ENCODE measurements around the gene HSD11B2.

The HSD11B2 gene

DNA sequence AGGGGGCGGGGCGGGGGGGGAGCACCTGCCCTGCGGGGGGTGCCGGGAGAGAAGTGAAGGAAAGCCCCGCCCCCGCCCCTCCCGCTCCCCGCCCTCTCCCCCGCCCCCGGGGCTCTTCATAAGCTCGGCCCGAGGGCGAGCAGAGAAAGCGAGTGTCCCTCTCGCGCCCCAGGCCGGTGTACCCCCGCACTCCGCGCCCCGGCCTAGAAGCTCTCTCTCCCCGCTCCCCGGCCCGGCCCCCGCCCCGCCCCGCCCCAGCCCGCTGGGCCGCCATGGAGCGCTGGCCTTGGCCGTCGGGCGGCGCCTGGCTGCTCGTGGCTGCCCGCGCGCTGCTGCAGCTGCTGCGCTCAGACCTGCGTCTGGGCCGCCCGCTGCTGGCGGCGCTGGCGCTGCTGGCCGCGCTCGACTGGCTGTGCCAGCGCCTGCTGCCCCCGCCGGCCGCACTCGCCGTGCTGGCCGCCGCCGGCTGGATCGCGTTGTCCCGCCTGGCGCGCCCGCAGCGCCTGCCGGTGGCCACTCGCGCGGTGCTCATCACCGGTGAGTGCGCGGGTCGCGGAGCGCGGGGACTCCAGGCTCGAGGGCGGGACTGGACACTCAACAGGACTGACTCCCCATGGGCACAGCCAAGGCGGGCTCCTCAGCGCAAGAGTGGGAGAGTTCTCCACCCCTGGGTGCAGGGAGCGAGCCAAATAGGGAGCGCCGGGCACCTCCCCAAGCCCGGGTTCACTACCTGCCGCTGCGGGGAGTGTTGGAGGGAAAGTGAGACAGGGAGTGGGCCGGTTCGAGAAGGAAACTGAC lies at the start of gene HSD11B2:
Gene HSD11B2, plus strand, starts transcription at position 145 of the 798 bp plus-strand sequence. Its CDS starts 128 bp downstream, at position 273.
- Histone ChIP-seq H3K4me3 (ENCODE audit: low read depth in 1 of 2, low read length in 2 of 2) (peak within 1 kb of the TSS; percentile 49 to 63), H3K9me3 (ENCODE audit: control insufficient read depth in 1 of 2, low read length in 2 of 2) (no peaks in the 10 kb centered on the region), H3K4me1 (ENCODE audit: control insufficient read depth in 1 of 2, insufficient read depth in 2 of 2, low read length in 2 of 2) (peaks cover 0 to 21% of the 10 kb centered on the region in 2 donors), H3K27ac (ENCODE audit: low read length) (peak within 1 kb of the TSS; percentile 74), H3K27me3 (ENCODE audit: low read depth, low read length) (no peaks in the 10 kb centered on the region), H3K36me3 (ENCODE audit: control insufficient read depth in 1 of 2, insufficient read depth in 2 of 2, low read length in 2 of 2) (no peaks in the 10 kb centered on the region)

DNA sequence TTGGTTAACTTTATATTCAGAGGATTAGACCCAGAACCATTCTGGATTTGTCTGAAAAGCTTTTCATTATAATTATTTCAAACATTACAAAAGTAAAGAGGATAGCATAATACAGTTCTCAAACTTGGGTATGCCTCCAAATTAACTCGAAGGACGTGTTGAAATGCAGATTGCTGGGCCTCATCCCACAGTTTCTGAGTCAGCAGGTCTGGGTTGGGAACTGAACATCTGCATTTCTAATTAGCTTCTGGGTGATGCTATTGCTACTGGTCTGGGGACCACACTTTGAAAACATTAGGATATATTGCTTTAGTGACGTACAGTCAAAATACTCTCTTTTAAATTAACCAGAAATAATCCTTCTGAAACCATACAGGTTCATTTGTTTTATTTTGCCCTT lies 47.6 kb upstream of the HSD11B2 start:
- Histone ChIP-seq H3K4me3 (ENCODE audit: low read depth in 1 of 2, low read length in 2 of 2) (no peak overlapping the region), H3K36me3 (ENCODE audit: control insufficient read depth in 1 of 2, insufficient read depth in 2 of 2, low read length in 2 of 2) (no peaks in the 10 kb centered on the region), H3K9me3 (ENCODE audit: control insufficient read depth in 1 of 2, low read length in 2 of 2) (no peaks in the 10 kb centered on the region), H3K27ac (ENCODE audit: low read length) (no peak overlapping the region), H3K4me1 (ENCODE audit: control insufficient read depth in 1 of 2, insufficient read depth in 2 of 2, low read length in 2 of 2) (peaks cover 0 to 6% of the 10 kb centered on the region in 2 donors), H3K27me3 (ENCODE audit: low read depth, low read length) (no peaks in the 10 kb centered on the region)

GRCh38 chr16:67384778-67385510 lies 46.0 kb upstream of the HSD11B2 start:
- H3K4me3 ChIP-seq (ENCODE audit: low read depth in 1 of 2, low read length in 2 of 2) = no peak overlapping the region
- H3K4me1 ChIP-seq (ENCODE audit: control insufficient read depth in 1 of 2, insufficient read depth in 2 of 2, low read length in 2 of 2) = peaks cover 0 to 7% of the 10 kb centered on the region in 2 donors
- no peak overlapping the region for H3K27ac ChIP-seq (ENCODE audit: low read length)
- H3K36me3 ChIP-seq (ENCODE audit: control insufficient read depth in 1 of 2, insufficient read depth in 2 of 2, low read length in 2 of 2) = no peaks in the 10 kb centered on the region
- no peaks in the 10 kb centered on the region for H3K9me3 ChIP-seq (ENCODE audit: control insufficient read depth in 1 of 2, low read length in 2 of 2)
- H3K27me3 ChIP-seq (ENCODE audit: low read depth, low read length) = no peaks in the 10 kb centered on the region

DNA sequence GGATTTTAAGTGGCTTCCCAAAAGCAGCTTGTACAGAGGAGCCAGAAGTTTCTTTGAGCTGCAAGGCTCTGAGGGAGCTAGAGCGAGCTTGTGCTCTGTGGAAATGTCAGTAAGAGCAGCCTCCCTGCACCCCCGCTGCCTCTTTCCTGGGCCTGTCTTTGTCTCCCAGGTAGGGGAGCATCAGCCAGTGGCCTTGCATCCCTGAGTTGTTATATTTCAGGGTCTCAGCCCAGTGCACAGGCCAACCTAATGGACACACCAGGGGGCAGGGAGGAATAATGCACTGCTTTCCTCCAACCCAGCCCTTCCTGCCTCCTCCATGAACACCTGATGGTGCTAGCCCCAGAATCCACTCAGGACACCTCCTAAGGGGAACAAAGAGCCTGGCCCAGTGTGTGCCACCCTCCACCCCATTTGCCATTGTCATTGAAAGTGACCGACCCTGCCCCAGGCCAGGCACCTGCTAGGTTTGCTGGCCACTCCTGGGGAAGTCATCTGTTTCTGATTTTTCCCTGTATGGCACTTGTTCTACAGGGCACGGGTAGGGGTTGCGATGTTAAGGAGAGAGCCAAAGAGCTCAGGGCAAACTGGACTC lies 44.0 kb upstream of the HSD11B2 start:
- Histone ChIP-seq H3K4me1 (ENCODE audit: control insufficient read depth in 1 of 2, insufficient read depth in 2 of 2, low read length in 2 of 2) (peaks cover 0 to 27% of the 10 kb centered on the region in 2 donors), H3K27ac (ENCODE audit: low read length) (no peak overlapping the region), H3K36me3 (ENCODE audit: control insufficient read depth in 1 of 2, insufficient read depth in 2 of 2, low read length in 2 of 2) (no peaks in the 10 kb centered on the region), H3K9me3 (ENCODE audit: control insufficient read depth in 1 of 2, low read length in 2 of 2) (no peaks in the 10 kb centered on the region), H3K27me3 (ENCODE audit: low read depth, low read length) (no peaks in the 10 kb centered on the region), H3K4me3 (ENCODE audit: low read depth in 1 of 2, low read length in 2 of 2) (no peak overlapping the region)

DNA sequence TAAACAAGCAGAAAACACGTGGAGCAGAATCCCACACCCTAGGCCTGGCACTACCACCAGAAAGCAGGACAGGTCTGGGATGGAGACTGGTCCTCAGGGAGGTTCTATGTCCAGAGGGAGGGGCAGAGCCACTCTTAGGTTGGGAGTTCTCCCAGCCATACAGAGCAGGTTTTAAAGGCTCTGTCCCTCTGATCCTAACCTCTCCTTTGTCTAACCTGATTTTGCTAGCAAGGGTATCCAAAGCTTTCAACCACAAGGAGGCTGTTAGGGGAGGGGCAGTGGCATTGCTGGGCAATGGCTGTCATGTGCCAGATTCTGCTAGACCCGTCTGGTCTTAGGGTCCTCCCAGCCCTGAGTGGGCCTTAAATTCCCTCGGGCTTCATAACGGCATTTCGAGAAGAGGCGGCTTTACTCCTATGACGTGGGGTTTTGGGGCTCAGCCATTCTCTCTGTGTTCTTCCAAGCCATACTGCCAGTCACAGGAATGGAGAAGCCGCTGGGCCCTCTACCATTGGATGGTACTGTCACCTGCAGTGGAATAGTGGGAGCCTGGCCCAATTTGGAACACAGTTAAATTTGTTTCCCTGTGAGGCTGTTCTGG lies 43.3 kb upstream of the HSD11B2 start:
- H3K4me1 ChIP-seq (ENCODE audit: control insufficient read depth in 1 of 2, insufficient read depth in 2 of 2, low read length in 2 of 2) = peaks cover 4 to 34% of the 10 kb centered on the region in 2 donors
- H3K9me3 ChIP-seq (ENCODE audit: control insufficient read depth in 1 of 2, low read length in 2 of 2) = no peaks in the 10 kb centered on the region
- no peak overlapping the region for H3K27ac ChIP-seq (ENCODE audit: low read length)
- H3K36me3 ChIP-seq (ENCODE audit: control insufficient read depth in 1 of 2, insufficient read depth in 2 of 2, low read length in 2 of 2) = no peaks in the 10 kb centered on the region
- no peaks in the 10 kb centered on the region for H3K27me3 ChIP-seq (ENCODE audit: low read depth, low read length)
- H3K4me3 ChIP-seq (ENCODE audit: low read depth in 1 of 2, low read length in 2 of 2) = no peak overlapping the region

DNA sequence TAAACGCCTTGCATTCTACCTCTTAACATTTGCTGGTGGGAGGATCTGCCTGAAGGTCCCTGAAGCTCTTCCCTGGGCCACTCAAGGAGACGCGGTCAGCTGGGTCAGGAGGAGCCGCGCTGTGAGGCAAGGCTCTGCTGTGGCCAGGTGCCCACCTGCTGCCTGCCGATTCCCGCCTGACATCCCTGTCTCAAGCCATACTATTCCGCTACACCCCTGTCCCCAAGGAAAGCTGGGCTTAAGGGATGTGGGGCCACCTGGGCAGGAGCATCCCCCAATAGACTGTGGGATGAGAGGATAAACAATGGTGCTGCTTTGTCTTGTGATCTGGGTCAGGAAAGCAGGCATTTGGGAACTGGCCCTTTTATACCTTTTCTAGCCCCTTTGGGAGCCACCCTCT lies 42.7 kb upstream of the HSD11B2 start:
- Histone ChIP-seq H3K9me3 (ENCODE audit: control insufficient read depth in 1 of 2, low read length in 2 of 2) (no peaks in the 10 kb centered on the region), H3K27ac (ENCODE audit: low read length) (no peak overlapping the region), H3K4me1 (ENCODE audit: control insufficient read depth in 1 of 2, insufficient read depth in 2 of 2, low read length in 2 of 2) (peaks cover 5 to 40% of the 10 kb centered on the region in 2 donors), H3K4me3 (ENCODE audit: low read depth in 1 of 2, low read length in 2 of 2) (no peak overlapping the region), H3K36me3 (ENCODE audit: control insufficient read depth in 1 of 2, insufficient read depth in 2 of 2, low read length in 2 of 2) (no peaks in the 10 kb centered on the region), H3K27me3 (ENCODE audit: low read depth, low read length) (no peaks in the 10 kb centered on the region)

DNA sequence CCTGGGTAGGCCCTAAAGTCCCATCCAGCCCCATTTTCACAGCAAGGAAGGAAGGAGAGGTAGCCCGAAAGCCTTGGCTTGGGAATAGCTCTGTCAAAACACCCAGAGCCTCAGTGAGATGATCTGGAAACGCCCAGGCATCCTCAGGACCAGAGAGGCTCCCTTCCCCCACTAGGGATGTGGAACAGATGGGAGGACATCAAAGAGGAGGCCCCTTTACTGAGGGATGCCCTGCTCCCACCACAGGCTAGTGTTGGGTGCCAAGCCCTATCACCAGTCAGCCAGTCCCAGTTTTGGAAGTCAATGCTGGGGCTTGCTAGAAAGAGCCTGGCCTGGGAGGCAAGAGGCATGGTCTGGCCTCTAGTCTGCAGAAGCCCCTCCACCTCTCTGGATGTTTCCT lies 42.3 kb upstream of the HSD11B2 start:
- Histone ChIP-seq H3K4me3 (ENCODE audit: low read depth in 1 of 2, low read length in 2 of 2) (no peak overlapping the region), H3K4me1 (ENCODE audit: control insufficient read depth in 1 of 2, insufficient read depth in 2 of 2, low read length in 2 of 2) (peaks cover 5 to 43% of the 10 kb centered on the region in 2 donors), H3K36me3 (ENCODE audit: control insufficient read depth in 1 of 2, insufficient read depth in 2 of 2, low read length in 2 of 2) (no peaks in the 10 kb centered on the region), H3K9me3 (ENCODE audit: control insufficient read depth in 1 of 2, low read length in 2 of 2) (no peaks in the 10 kb centered on the region), H3K27me3 (ENCODE audit: low read depth, low read length) (no peaks in the 10 kb centered on the region), H3K27ac (ENCODE audit: low read length) (no peak overlapping the region)

- Histone ChIP-seq H3K27ac (ENCODE audit: low read length) (no peak overlapping the region), H3K27me3 (ENCODE audit: low read depth, low read length) (no peaks in the 10 kb centered on the region), H3K4me3 (ENCODE audit: low read depth in 1 of 2, low read length in 2 of 2) (peak overlapping the region in 1 of 2 donors; percentile 97), H3K36me3 (ENCODE audit: control insufficient read depth in 1 of 2, insufficient read depth in 2 of 2, low read length in 2 of 2) (no peaks in the 10 kb centered on the region), H3K4me1 (ENCODE audit: control insufficient read depth in 1 of 2, insufficient read depth in 2 of 2, low read length in 2 of 2) (peaks cover 5 to 47% of the 10 kb centered on the region in 2 donors), H3K9me3 (ENCODE audit: control insufficient read depth in 1 of 2, low read length in 2 of 2) (no peaks in the 10 kb centered on the region)
Measured at GRCh38 chr16:67389911-67390815, 40.8 kb upstream of the HSD11B2 start.

DNA sequence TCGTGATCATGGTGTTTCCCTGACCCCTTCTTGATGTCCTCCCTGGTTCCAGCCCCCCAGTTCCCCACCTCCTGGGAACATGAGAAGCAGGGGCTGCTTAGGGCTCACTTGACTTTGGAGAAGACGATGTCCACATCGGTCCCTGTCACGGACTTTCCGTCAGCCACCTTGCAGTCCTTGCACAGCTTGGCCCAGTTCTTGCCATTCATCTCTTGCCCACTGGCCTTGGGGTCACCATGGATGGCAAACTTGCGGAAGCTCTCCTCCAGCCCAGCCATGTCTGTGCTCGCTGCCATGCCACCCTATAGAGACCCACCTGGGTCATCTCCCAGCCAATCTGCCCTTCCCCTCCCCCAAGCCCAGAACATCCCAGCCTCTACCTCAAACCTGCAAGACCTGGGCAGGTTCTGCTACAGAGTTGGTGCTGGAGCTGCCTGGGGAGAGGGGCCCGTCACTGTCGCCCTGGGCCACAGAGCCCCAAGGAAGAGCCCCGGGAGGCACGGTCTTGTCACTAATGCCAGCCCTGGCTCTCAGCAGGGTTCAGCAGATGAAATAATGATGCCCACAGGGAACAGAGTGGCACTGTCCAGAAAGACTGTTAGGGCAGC lies 40.0 kb upstream of the HSD11B2 start:
- H3K4me3 ChIP-seq (ENCODE audit: low read depth in 1 of 2, low read length in 2 of 2) = peak overlapping the region in 1 of 2 donors; percentile 97
- H3K27me3 ChIP-seq (ENCODE audit: low read depth, low read length) = no peaks in the 10 kb centered on the region
- H3K4me1 ChIP-seq (ENCODE audit: control insufficient read depth in 1 of 2, insufficient read depth in 2 of 2, low read length in 2 of 2) = peaks cover 8 to 55% of the 10 kb centered on the region in 2 donors
- H3K27ac ChIP-seq (ENCODE audit: low read length) = no peak overlapping the region
- no peaks in the 10 kb centered on the region for H3K9me3 ChIP-seq (ENCODE audit: control insufficient read depth in 1 of 2, low read length in 2 of 2)
- no peaks in the 10 kb centered on the region for H3K36me3 ChIP-seq (ENCODE audit: control insufficient read depth in 1 of 2, insufficient read depth in 2 of 2, low read length in 2 of 2)

Measured in muscle layer of duodenum (tissue), 2 donors.